PFSK-1 (cell line): ENCODE results near the gene TREML2.

Experiments
- FOXP2 ChIP-seq: optimal IDR thresholded peaks from 2 replicates; pipeline ENCODE3; 2011; ENCODE audit warnings: borderline replicate concordance, control low read depth, inconsistent platforms; ENCODE audit not compliant: insufficient read depth; ENCODE audit errors: extremely low read length, extremely low read depth
- POLR2AphosphoS5 ChIP-seq: IDR thresholded peaks from 2 replicates; pipeline ENCODE4 v1.6.1; 2012; ENCODE audit warnings: low read depth, mild to moderate bottlenecking, control low read depth, low read length, moderate library complexity
- REST ChIP-seq, 2 experiments: IDR thresholded peaks; 2 replicates each; pipeline versions ENCODE4 v1.6.1 to v1.8.0; 2011 to 2012; ENCODE audit warnings: low read depth in 2 of 2, low read length in 2 of 2, control low read depth in 1 of 2, inconsistent platforms in 1 of 2, mild to moderate bottlenecking in 1 of 2, moderate library complexity in 1 of 2; ENCODE audit not compliant: insufficient read depth in 1 of 2
- SIN3A ChIP-seq: IDR thresholded peaks from 2 replicates; pipeline ENCODE4 v1.6.1; 2012; ENCODE audit warnings: mild to moderate bottlenecking, low read length, moderate library complexity, borderline replicate concordance; ENCODE audit not compliant: insufficient read depth
- TAF1 ChIP-seq: IDR thresholded peaks from 2 replicates; pipeline ENCODE4 v1.6.1; 2012; ENCODE audit warnings: low read length, control low read depth, borderline replicate concordance; ENCODE audit not compliant: insufficient read depth

Gene TREML2

GRCh38 chr6:41193171-41193734 lies 7.7 kb downstream of the TREML2 start:
- TF ChIP-seq POLR2AphosphoS5, result no peak
- TF ChIP-seq FOXP2, result no peak
- TF ChIP-seq TAF1, result no peak
- no peak for TF ChIP-seq SIN3A
- TF ChIP-seq REST (IDR thresholded peaks at IDR 0.05; ENCODE audit: insufficient read depth in 1 of 2, low read depth in 2 of 2, low read length in 2 of 2), result no peak

GRCh38 chr6:41191569-41191968 lies 9.4 kb downstream of the TREML2 start:
- no peak for TF ChIP-seq POLR2AphosphoS5

GRCh38 chr6:41190791-41191190 lies 10.2 kb downstream of the TREML2 start:
- no peak for TF ChIP-seq POLR2AphosphoS5
- TF ChIP-seq TAF1, result no peak
- TF ChIP-seq FOXP2, result no peak
- no peak for TF ChIP-seq REST (IDR thresholded peaks at IDR 0.05; ENCODE audit: insufficient read depth in 1 of 2, low read depth in 2 of 2, low read length in 2 of 2)

- TF ChIP-seq FOXP2, result no peak
These were observed 11.0 kb downstream of the TREML2 start for GRCh38 chr6:41189967-41190366.

- no peak for TF ChIP-seq POLR2AphosphoS5
These were observed 12.7 kb downstream of the TREML2 start for GRCh38 chr6:41187924-41188886.

GRCh38 chr6:41186031-41186562 lies 14.9 kb downstream of the TREML2 start:
- TF ChIP-seq FOXP2 (no peak), TAF1 (no peak), POLR2AphosphoS5 (no peak), REST (IDR thresholded peaks at IDR 0.05; ENCODE audit: insufficient read depth in 1 of 2, low read depth in 2 of 2, low read length in 2 of 2) (no peak), SIN3A (no peak)
